Activated CD4-positive, alpha-beta T cell treated with anti-CD3 and anti-CD28 coated beads, Interleukin-2, amount 50 U/mL, for 24 hours (primary cell): ENCODE results near the gene SOX5.
"Not testable (repeated sequence)": the region's sequence is repeated elsewhere in the genome, so short reads cannot be mapped to it uniquely, and the experiment has no call there.

Experiments
- DNase-seq, 2 donors: peaks; one replicate each; pipeline ENCODE4 v3.0.0-alpha.2; 2020; ENCODE audit warnings: low read depth in 1 of 2, low spot score in 1 of 2

Gene SOX5

GRCh38 chr12:23503544-23503943 lies 445.9 kb downstream of the SOX5 start:
- DNase-seq = no peak

GRCh38 chr12:23502259-23502658 lies 447.2 kb downstream of the SOX5 start:
- no peak for DNase-seq

GRCh38 chr12:23495472-23495871 lies 454.0 kb downstream of the SOX5 start:
- no peak for DNase-seq

- DNase-seq = no peak
Observed at GRCh38 chr12:23493672-23494071, 455.8 kb downstream of the SOX5 start.

- DNase-seq = not testable (repeated sequence)
Observed at GRCh38 chr12:23491029-23491428, 458.4 kb downstream of the SOX5 start.

GRCh38 chr12:23488130-23488529 lies 461.3 kb downstream of the SOX5 start:
- no peak for DNase-seq

GRCh38 chr12:23484238-23484637 lies 465.2 kb downstream of the SOX5 start:
- DNase-seq = no peak

GRCh38 chr12:23482571-23482970 lies 466.9 kb downstream of the SOX5 start:
- no peak for DNase-seq
